HepG2 (cell line): ENCODE results near the gene WDR48.

Experiments used
- ATF1 ChIP-seq: IDR thresholded peaks from 2 replicates; pipeline ENCODE4 v1.6.1; 2016; ENCODE audit warnings: mild to moderate bottlenecking, control low read depth
- CTCF ChIP-seq: sonication (generic); formaldehyde crosslinking; IDR thresholded peaks from 2 replicates; pipeline ENCODE4 v1.5.0; 2020; ENCODE audit warnings: mild to moderate bottlenecking, missing genetic modification reagents, moderate library complexity
- GABPA ChIP-seq, 2 experiments: IDR thresholded peaks; 2 replicates each; pipeline ENCODE4 v1.6.1; 2011 to 2016; ENCODE audit warnings: low read depth in 2 of 2, low read length in 1 of 2, missing biosample characterization in 1 of 2, missing genetic modification characterization in 1 of 2
- HOXD1 ChIP-seq: sonication (generic); formaldehyde crosslinking; IDR thresholded peaks from 2 replicates; pipeline ENCODE4 v1.5.0; 2020; ENCODE audit warnings: missing genetic modification reagents
- MEIS2 ChIP-seq: sonication (generic); formaldehyde crosslinking; IDR thresholded peaks from 2 replicates; pipeline ENCODE4 v1.9.0; 2021; ENCODE audit warnings: mild to moderate bottlenecking, missing genetic modification reagents
- MXI1 ChIP-seq: IDR thresholded peaks from 3 replicates; pipeline ENCODE4 v1.6.1; 2012; ENCODE audit warnings: low read depth, low read length, inconsistent platforms, borderline replicate concordance
- NCOA2 ChIP-seq: sonication (generic); formaldehyde crosslinking; IDR thresholded peaks from 2 replicates; pipeline ENCODE4 v1.8.0; 2022; ENCODE audit warnings: inconsistent platforms
- SMC3 ChIP-seq: IDR thresholded peaks from 2 replicates; pipeline ENCODE4 v1.6.1; 2011; ENCODE audit warnings: low read length, improper control_type of control experiment
- SOX6 ChIP-seq, 2 experiments: fragments of 450-650 bp in 1 of 2; sonication (generic) in 1 of 2; formaldehyde crosslinking in 1 of 2; IDR thresholded peaks; 2 replicates each; pipeline versions ENCODE4 v1.4.0 to v1.6.1; 2017 to 2020; ENCODE audit warnings: antibody characterized with exemption in 1 of 2, mild to moderate bottlenecking in 1 of 2, missing genetic modification reagents in 1 of 2
- ZBTB42 ChIP-seq: sonication (generic); formaldehyde crosslinking; IDR thresholded peaks from 2 replicates; pipeline ENCODE4 v1.5.0; 2020; ENCODE audit warnings: mild to moderate bottlenecking, missing genetic modification reagents
- ZNF121 ChIP-seq: sonication (generic); formaldehyde crosslinking; IDR thresholded peaks from 2 replicates; pipeline ENCODE4 v1.5.0; 2020; ENCODE audit warnings: mild to moderate bottlenecking, missing genetic modification reagents
- ZNF326 ChIP-seq: sonication (generic); formaldehyde crosslinking; IDR thresholded peaks from 2 replicates; pipeline ENCODE4 v1.4.0; 2020; ENCODE audit warnings: missing genetic modification reagents, borderline replicate concordance
- ZNF790 ChIP-seq: sonication (generic); formaldehyde crosslinking; IDR thresholded peaks from 2 replicates; pipeline ENCODE4 v1.8.0; 2022; ENCODE audit warnings: missing genetic modification reagents, mild to moderate bottlenecking, borderline replicate concordance

- no peak for TF ChIP-seq SMC3
- TF ChIP-seq CTCF: no peak
- TF ChIP-seq GABPA (IDR thresholded peaks at IDR 0.05; ENCODE audit: low read depth, low read length): no peak
- no peak for TF ChIP-seq GABPA (CRISPR knock-in tag; IDR thresholded peaks at IDR 0.05; ENCODE audit: low read depth)
- TF ChIP-seq ZNF790: no peak
- no peak for TF ChIP-seq ZNF121 (CRISPR knock-in tag)
- TF ChIP-seq MEIS2 (CRISPR knock-in tag): no peak
- no peak for TF ChIP-seq ATF1
- no peak for TF ChIP-seq ZBTB42 (CRISPR knock-in tag)
- no peak for TF ChIP-seq ZNF326 (CRISPR knock-in tag)
- no peak for TF ChIP-seq SOX6 (IDR thresholded peaks at IDR 0.05)
- TF ChIP-seq SOX6 (CRISPR knock-in tag; IDR thresholded peaks at IDR 0.05): no peak
- no peak for TF ChIP-seq NCOA2
- no peak for TF ChIP-seq MXI1
- TF ChIP-seq HOXD1 (CRISPR knock-in tag): no peak
Measured at GRCh38 chr3:39097716-39098472, 46.1 kb downstream of the WDR48 start.
